Measurements from ENCODE around the gene TSPEAR.
"Not testable (repeated sequence)": the region's sequence is repeated elsewhere in the genome, so short reads cannot be mapped to it uniquely, and the experiment has no call there.

Gene TSPEAR

DNA sequence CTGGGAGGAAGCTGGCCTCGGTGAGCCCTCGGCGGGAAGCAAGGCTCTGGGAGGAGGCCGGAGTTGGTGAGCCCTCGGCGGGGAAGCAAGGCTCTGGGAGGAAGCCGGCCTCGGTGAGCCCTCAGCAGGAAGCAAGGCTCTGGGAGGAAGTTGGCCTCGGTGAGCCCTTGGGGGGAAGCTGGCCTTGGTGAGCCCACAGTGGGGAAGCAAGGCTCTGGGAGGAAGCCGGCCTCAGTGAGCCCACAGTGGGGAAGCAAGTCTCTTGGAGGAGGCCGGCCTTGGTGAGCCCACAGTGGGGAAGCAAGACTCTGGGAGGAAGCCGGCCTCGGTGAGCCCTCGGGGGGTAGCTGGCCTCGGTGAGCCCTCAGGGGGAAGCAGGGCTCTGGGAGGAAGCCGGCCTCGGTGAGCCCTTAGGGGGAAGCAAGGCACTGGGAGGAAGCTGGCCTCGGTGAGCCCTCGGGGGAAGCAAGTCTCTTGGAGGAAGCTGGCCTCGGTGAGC lies 207.4 kb downstream of the TSPEAR start:
- DNase-seq = peak in 4 of 10 donors; percentile 8 to 71 (median 64)

DNA sequence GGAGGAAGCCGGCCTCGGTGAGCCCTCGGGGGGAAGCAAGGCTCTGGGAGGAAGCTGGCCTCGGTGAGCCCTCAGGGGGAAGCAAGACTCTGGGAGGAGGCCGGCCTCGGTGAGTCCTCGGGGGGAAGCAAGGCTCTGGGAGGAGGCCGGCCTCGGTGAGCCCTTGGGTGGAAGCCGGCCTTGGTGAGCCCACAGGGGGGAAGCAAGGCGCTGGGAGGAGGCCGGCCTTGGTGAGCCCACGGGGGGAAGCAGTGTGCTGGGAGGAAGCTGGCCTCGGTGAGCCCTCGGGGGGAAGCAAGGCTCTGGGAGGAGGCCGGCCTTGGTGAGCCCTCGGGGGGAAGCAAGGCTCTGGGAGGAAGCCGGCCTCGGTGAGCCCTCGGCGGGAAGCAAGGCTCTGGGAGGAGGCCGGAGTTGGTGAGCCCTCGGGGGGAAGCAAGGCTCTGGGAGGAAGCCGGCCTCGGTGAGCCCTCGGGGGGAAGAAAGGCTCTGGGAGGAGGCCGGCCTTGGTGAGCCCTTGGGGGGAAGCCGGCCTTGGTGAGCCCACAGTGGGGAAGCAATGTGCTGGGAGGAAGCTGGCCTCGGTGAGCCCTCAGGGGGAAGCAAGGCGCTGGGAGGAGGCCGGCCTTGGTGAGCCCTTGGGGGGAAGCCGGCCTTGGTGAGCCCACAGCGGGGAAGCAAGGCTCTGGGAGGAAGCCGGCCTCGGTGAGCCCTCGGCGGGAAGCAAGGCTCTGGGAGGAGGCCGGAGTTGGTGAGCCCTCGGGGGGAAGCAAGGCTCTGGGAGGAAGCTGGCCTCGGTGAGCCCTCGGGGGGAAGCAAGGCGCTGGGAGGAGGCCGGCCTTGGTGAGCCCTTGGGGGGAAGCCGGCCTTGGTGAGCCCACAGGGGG lies 208.1 kb downstream of the TSPEAR start:
- intact Hi-C loops (cut with DNase I) = not testable (repeated sequence)
- peak in 3 of 10 donors; percentile 4 to 74 (median 51) for DNase-seq

More for the DNA sequence above, 207.4 kb downstream of the TSPEAR start:
- intact Hi-C loops (cut with DNase I) = no loop called here

DNA sequence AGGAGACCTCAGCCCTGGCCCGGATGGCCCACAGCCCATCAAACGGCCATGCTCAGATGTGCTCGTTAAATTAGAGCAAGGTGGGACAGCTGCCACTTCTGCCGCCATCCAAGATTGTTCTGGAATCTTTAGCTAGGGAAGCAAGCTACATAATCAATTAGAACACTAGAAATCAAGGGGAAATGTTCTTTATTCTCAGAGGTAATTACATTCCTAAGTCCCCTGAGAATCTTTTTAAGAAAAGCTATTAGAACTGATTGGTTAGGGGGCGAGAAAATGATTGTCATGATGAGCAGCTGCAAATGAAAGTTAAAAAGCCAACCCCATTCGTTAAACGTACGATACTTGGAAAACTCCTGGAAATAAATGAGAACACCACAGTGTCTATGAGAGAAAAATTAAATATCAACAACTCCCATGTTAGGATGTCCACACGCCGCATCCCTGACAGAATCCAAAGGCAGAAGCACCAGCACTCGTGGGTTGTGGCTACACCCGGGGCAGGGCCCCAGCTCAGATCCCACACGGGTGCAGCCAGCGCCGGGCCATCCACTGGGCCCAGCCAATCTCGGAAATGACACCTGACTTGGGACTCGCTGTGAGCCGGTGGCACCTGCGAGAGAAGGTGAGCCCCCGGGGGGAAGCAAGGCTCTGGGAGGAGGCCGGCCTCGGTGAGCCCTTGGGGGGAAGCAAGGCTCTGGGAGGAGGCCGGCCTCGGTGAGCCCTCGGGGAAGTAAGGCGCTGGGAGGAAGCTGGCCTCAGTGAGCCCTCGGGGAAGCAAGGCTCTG lies 209.0 kb downstream of the TSPEAR start:
- intact Hi-C loops (cut with DNase I) = no loop called here
- DNase-seq = peak in 4 of 10 donors; percentile 20 to 68 (median 44)

DNA sequence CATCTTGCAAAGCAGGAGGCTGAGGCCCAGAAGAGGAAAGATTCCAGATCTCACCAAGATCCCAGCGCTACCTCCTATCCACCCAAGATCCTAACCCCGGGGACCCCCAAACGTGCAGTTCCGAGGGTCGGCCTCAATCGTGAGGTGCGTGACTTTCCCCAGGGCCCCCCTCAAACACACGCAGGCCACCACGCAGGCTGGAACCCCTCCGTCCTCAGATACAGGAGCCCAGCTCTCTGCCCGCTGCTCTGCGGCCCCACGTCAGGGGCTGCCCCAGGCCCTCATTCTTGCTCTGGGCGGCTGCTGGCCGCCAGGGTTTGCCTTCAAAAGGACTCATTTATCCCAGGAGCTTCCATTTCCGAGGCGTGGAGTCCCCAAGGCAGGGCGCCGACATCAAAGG lies 211.3 kb downstream of the TSPEAR start:
- intact Hi-C loops (cut with DNase I) = no loop called here
- DNase-seq = peak in 3 of 10 donors; percentile 41 to 65 (median 64)

DNA sequence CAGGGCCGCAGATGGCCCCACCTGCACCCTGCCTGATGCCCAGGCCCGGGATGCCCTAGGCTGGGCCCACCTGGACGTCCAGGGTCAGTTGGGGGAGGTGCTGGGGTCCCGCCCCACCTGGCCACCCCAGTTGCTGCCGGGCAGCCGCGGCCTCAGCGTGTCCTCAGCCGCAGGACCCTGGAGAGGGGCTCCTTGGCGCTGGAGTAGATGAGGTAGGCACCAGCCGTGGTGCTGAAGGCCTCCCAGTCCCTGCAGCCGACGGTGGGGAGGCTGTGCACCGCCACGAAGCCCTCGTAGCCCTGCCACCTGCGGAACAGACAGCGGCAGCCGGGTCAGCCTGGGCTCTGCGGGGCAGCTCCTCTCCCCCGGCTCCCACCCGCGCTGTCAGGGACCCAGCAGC lies 211.7 kb downstream of the TSPEAR start:
- peak in 3 of 10 donors; percentile 50 to 72 (median 62) for DNase-seq

DNA sequence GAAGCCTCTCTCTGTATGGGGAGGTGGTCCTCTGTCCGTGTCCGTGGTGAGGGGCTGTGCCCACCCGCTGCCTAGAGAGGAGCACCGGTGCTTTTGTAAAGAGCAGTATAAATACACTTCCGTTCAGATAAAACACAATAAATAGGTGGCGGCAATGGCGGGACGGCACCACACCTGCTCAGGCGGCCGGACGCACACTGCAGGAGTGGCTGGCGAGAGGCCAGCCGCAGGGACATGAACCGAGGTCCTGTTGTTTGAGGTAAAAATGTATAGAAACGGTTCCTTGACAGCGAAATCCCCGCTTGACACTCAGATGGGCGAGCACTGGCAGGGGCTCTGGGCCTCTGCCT lies 212.2 kb downstream of the TSPEAR start:
- peak in 3 of 10 donors; percentile 47 to 63 (median 53) for DNase-seq
- intact Hi-C loops (cut with DNase I) = no loop called here

More for the DNA sequence above, 211.7 kb downstream of the TSPEAR start:
- intact Hi-C loops (cut with DNase I) = no loop called here

DNA sequence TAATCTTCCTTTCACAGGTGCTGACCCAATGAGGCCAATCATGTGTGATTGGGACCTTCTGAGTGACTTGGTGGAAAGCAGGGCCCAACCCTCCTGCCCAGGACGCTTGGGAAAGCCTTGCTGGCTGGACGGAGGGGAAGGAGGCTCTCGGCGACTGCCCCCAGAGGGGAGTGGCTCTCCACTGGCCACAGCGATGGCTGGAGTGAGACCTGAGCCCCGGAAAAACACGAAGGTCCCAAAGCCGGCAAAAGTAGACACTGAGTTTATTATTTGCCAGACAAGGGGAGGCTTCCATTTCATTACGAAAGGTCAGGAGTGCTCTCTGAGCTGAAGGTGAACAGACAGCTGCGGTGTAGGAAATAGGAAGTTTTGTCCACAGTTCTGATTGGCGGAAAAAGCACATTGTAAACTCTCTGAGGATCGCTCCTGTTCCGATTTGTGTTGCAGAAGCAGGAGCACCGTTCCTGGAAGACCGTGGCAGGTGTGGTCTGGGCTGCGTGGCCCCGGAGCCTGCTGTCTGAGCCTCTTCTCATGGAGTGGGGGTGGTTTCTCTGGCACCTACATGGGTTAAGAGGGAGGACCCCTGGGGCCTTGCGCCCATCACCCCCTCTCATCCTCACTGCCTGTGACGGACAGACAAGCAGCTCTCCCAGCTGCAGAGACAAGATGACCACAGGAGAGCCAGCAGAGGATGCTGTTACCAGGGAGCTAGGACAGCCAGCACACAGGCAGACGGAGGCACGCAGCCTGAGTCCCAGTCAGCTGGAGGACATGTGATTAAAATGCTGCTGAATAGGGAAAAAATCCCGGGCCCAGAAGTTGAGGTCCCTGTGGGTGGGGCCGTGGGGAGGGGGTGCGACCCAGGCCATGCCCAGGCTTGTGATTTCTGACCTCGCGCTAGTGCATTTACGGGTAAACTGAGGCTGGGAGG lies 212.8 kb downstream of the TSPEAR start:
- intact Hi-C loops (cut with DNase I) = no loop called here
- peak in 3 of 10 donors; percentile 21 to 68 (median 62) for DNase-seq

DNA sequence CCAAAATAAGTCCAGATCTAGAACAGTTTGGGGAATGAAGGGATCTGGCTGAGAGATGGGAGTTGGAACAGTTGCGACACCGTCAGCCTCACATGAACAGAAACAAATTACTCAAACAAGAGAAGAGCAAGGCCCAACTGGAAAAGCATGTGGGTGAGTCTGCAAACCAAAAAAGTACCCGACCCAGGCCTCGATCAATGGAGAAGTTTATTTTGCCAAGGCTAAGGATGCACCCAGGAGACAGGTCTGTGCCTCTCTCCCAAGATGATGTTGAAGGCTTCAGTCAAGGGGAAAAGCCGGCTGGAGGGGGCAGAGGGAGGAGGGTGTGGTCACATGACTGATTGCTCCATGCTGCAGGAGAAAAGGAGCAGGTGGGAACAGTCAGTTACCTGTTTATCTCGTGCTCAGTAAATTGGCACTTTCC lies 213.7 kb downstream of the TSPEAR start:
- peak in 2 of 10 donors; percentile 27 to 59 for DNase-seq
- intact Hi-C loops (cut with DNase I) = no loop called here

DNA sequence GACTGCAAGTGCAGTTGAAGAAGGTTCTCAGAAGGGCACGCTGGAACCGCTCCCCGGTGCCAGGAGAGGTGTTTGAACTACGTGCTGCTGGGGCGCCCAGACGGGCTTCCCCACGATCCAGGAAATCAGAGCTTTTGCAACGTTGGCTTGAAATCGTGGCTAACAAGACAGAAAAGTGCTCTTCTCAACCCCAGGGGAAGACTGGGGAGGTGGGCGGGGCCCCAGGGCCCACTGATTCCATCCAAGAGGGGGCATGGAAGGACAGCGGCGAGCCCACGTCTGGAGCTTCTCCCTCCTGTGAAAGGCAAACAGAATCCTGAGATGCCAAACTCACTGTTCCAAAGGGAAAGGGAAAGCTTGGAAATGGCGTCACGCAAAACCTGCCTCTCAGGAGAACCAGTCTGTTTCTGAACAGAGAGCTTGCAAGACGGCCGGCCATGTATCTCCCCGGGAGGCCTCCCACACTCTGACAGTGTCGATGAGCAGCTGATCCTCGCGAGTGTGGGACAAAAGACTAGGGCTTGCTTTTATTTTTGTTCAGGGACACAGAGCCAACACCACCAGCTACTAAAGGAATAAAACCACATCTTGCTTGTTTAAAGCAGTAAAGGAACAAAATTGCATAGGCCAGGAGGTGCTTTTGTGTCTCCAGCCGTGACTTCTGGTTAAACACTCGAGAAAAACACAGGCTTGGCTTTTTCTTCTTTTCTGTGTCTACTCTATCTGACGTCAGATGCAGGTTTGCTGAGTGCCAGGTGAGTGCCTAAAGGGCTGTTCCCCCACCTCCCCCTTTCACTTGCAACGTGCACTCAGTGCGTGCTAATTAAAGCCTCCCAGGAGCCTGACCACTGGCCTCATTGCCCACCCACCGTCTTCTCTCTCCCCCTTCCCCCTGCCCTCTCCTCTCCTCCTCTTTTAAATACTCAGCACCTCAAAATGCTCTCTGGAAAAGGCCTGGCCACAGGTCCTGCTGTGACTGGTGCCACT lies 214.5 kb downstream of the TSPEAR start:
- peak in 4 of 10 donors; percentile 26 to 92 (median 60) for DNase-seq
- intact Hi-C loops (cut with DNase I) = no loop called here

DNA sequence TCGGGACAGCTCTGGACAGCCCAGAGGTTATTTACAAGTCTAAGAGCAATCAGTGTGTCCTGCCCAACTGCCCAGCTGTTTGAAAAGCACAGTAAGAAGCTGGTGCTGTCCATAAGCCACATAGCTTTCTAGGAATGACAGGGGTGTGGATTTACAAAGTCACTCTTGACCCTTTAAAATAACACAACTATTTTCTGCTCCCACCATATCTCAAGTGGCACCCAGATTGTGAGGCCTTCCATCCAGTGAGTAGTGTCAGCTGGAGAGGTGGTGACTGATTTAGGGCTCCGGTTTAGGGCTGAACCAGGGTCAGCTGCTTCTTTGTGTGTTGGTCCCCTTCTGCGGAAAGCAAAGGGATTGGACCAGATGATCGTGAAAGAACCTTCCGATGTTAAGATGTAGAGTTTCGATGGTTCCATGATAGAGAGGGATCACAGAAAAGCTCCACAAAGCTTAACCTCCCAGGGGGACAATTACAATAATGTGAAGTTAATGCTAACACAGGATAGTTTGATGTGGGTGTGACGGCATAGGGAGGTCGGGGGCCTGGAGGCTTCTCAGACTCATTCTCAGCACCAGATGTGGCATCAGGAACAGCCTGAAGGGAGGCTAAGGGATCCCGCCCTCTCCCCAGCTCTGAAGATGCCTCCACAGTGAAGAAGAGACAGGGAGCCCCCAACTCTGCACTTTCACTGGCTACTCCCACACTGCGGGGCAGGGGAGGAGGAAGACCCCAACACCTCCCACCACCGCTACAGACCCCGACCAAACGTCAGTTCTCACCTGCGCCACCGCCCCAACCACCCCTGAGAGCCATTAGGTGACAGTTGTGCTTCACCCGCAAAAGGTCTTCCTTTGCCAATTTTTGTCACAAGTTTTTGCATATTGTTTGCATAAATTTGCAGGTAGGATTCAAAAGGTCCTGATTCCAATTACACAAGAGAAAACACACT lies 215.5 kb downstream of the TSPEAR start:
- intact Hi-C loops (cut with DNase I) = no loop called here
- DNase-seq = peak in 3 of 10 donors; percentile 50 to 58 (median 57)

DNA sequence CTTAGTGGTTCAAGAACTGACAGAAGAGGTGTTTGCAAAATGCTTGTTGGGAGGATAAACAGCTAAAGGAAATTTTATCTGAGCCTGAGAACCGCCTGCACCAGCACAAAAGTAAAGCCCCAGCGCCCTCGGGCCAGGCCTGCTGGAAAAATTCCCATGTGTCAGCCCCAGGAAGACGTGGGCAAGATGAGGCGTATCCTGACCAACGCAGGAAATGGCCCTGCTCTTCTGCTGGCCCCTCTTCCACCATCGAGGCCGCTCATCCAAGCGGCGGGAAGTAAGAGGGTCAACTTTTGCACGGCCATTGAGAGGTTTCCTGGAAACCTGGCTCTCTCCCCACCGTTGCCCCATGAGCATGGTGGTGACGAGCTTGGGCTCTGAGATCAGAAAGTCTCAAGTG lies 216.4 kb downstream of the TSPEAR start:
- intact Hi-C loops (cut with DNase I) = no loop called here

DNA sequence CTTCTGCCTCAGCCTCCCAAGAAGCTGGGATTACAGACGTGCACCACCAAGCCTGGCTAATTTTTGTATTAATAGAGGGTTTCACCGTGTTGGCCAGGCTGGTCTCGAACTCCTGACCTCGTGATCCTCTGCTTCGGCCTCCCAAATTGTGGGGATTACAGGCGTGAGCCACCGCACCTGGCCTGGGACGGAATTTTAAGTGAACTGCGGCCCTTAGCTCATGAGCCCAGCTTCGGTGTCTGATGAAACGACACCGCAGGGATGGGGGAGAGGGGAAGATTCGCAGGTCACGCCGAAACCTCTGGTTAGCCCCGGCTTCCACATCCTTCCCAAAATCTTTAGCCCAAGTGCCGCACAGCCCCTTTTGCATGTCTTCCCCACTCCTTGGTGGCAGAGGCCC lies 217.0 kb downstream of the TSPEAR start:
- peak in 3 of 10 donors; percentile 21 to 60 (median 33) for DNase-seq
- intact Hi-C loops (cut with DNase I) = no loop called here

More for the DNA sequence above, 216.4 kb downstream of the TSPEAR start:
- peak in 3 of 10 donors; percentile 24 to 51 (median 48) for DNase-seq

DNA sequence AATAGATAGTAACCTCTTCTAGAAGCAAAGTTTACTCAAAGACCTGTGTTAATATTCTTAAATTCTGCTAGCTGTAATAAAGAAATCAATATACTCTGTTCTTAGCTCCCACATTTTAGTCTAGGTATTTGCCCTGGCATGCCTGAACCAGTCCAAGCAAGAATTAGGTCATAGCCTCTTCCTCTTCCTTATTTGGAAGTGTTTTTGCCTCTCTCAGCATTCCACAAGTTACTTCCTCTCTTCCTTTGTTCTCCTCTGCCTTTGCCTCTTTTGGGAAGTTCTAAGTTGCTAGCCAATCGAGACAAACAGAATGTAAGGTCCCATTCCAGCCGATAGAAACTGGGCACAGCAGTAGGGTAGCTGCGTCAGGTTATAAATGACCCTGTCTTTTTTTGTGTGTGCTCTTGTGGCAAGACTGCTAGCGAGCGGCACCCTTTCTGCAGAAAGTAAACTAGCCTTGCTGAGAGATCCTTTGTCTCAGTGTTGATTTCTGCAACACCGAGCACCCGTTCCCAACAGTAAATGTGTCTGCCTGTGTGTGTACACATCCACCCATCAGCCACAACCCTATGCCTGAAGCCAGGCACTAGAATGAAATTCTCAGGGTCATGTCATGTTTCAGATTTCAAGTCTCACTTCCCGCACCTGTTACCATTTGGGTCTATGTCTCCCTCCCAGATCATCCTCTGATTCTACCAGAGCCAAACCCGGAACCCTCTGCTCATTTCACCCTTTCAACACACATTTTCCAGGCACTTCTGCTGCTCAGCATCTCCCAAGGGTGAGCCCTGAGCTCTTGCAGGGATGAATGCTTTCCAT lies 218.6 kb downstream of the TSPEAR start:
- intact Hi-C loops (cut with DNase I) = no loop called here
- DNase-seq = peak in 1 of 10 donors; percentile 17

DNA sequence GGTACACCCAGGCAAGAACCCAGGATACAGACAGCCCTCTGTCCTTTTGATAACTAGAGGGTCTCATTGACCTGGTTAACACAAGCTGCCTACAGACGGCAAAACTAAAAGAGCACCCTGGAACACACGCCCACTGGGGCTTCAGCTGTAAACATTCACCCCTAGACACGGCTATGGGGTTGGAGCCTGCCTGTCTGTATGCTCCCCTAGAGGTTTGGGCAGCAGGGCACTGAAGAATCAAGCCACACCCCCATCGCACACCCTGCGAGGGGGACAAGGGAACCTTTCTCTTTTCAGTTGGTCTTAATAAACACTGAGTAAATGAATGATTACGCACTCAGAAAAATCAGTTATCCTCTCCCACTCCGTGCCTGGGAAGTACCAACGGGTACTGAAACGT lies 220.6 kb downstream of the TSPEAR start:
- DNase-seq = peak in 2 of 10 donors; percentile 28 to 30
- intact Hi-C loops (cut with DNase I) = no loop called here

DNA sequence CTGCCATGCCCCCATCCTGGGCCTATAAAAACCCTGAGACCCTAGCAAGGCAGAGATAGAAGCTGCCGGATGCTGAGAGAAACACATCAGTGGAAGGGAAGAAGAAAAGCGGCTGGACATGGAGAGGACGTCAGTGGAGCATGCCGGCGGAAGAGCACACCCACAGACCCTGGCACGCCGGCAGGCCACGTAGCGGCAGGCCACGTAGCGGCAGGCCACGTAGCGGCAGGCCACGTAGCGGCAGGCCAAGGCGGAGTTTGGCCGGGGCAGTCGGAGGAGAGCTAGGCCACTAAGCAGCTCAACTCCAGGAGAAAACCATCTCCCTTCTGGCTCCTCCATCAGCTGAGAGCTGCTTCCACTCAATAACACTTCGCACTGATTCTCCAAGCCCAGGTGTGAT lies 221.0 kb downstream of the TSPEAR start:
- intact Hi-C loops (cut with DNase I) = no loop called here
- peak in 2 of 10 donors; percentile 24 to 39 for DNase-seq

DNA sequence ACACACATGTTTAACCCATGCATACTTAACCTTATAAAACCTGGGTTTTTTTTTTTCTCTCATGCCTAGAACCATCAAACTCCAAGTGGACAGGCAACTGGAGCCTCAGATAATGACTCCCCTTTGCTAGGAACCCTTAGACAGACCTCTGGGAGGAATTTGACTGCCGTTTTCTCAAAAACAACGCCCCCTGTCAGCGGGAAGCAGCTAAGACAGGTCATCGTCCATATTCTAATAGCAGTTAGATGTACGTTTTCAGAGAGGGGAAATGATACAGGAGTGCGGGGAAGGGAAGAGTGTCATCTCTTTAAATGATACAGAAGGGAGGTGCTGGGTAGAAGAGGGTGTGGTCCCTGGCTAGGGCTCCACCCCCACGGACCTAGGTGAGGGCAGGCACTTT lies 221.4 kb downstream of the TSPEAR start:
- intact Hi-C loops (cut with DNase I) = no loop called here
- peak in 1 of 10 donors; percentile 13 for DNase-seq

DNA sequence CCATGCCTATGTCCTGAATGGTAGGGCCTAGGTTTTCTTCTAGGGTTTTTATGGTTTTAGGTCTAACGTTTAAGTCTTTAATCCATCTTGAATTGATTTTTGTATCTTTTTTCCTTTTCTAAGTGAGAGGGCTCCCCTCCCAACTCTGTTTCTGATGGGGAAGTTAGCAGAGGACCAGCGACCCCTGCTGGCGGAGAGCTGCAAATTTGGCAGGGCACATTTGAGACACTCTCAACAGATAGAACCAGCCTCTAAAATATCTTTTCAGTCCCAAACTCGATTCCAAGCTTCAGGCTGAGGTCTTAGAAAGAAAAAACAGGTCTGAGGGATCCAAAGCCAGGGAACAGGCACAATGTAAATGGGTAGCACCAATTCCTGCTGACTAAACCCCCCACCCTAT lies 223.5 kb downstream of the TSPEAR start:
- intact Hi-C loops (cut with DNase I) = no loop called here
- peak in 1 of 10 donors; percentile 11 for DNase-seq

All from posterior cingulate gyrus (tissue), 11 donors.